Astrocyte of the spinal cord (primary cell): ENCODE results near the gene CXCR5.

ENCODE experiments used
- DNase-seq: peaks from one replicate; pipeline ENCODE4 v3.0.0; 2011; ENCODE audit warnings: low read depth, low spot score
- H3K4me3 ChIP-seq: 2 replicates; pipeline ENCODE4 v1.5.1; 2011; ENCODE audit warnings: low read depth, mild to moderate bottlenecking, low read length, moderate library complexity
- in situ Hi-C: cut with HindIII; loops from 2 replicates; pipeline ENCODE4 v1.10.0; 2017; ENCODE audit warnings: low sequenced_read_pairs
- TF ChIP-seq, protein P1 (sequence below): IDR thresholded peaks from 2 replicates; pipeline ENCODE4 v1.5.1; 2012; ENCODE audit warnings: low read depth, mild to moderate bottlenecking, low read length, inconsistent platforms

The CXCR5 gene

GRCh38 chr11:118915941-118916841, 32.5 kb downstream of the CXCR5 start:
- no peak overlapping the region for H3K4me3 ChIP-seq
- in situ Hi-C loops = no loop called here

GRCh38 chr11:118916842-118917388, 33.2 kb downstream of the CXCR5 start:
- no peak overlapping the region for H3K4me3 ChIP-seq
- peak; percentile 77 for DNase-seq
- in situ Hi-C loops = no loop called here
- TF ChIP-seq, protein P1, sequence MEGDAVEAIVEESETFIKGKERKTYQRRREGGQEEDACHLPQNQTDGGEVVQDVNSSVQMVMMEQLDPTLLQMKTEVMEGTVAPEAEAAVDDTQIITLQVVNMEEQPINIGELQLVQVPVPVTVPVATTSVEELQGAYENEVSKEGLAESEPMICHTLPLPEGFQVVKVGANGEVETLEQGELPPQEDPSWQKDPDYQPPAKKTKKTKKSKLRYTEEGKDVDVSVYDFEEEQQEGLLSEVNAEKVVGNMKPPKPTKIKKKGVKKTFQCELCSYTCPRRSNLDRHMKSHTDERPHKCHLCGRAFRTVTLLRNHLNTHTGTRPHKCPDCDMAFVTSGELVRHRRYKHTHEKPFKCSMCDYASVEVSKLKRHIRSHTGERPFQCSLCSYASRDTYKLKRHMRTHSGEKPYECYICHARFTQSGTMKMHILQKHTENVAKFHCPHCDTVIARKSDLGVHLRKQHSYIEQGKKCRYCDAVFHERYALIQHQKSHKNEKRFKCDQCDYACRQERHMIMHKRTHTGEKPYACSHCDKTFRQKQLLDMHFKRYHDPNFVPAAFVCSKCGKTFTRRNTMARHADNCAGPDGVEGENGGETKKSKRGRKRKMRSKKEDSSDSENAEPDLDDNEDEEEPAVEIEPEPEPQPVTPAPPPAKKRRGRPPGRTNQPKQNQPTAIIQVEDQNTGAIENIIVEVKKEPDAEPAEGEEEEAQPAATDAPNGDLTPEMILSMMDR = no peak

More at GRCh38 chr11:118915941-118916841, 32.5 kb downstream of the CXCR5 start:
- TF ChIP-seq, protein P1 = no peak
- no peak for DNase-seq

- in situ Hi-C loops = no loop called here
- peak; percentile 75 for DNase-seq
- TF ChIP-seq, protein P1 = no peak
- peak overlapping the region; percentile 12 for H3K4me3 ChIP-seq
Measured at GRCh38 chr11:118917481-118918127, 33.9 kb downstream of the CXCR5 start.

DNA sequence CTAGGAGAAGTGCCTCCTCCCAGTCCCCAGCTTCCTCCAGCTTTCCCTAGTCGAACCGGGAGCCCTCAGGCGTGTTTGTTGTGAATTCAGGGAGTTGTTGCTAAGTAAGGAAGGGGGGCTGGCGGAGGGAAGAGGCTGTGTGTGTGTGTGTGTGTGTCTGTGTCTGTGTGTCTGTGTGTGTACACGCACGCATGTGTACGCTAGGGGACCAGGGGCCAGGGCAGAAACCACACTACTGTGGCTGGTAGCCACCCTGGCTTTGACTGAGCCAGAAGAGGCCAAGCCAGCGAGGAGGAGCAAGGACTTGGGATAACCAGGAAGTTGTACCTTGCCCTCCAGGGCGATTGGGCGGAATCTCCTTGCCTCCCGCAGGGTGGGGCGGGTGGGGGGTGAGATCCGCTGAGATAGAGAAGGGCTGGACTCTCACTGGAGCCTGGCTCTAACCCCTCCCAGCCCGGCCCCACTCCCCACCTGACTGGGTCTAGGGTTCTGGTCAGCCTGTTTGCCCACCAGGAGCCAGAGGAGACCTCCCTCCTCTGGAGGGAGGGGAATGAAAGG, 34.5 kb downstream of the CXCR5 start:
- H3K4me3 ChIP-seq = peak overlapping the region; percentile 12
- in situ Hi-C loops = no loop called here
- DNase-seq = peak; percentile 94

DNA sequence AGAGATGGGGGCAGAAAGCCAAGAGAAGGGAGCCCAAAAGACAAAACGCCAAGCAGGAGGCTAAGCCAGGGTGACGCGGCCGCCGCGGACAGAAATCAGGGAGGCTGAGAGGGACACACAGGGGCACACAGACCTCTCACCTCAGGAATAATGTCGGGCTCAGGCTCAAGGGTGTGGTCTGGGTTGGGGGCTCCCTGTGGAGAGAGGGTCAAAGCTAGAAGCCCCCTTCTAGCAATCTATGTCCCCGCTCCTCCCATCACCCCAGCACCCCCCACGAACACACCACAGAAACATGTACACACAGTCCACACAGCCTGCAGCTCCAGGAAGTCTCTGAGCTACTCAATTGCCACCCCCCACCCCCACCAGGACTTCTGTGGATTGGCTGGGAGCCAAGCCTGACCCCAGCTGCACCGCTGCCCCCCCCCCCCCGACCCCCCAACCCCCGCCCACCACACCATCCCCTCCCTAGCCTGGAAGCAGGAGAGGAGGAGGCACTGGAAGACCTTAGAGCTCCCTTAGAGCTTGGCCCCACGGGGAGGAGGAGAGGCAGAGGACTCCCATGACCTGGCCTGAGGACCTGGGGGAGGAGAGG, 35.1 kb downstream of the CXCR5 start:
- in situ Hi-C loops = no loop called here
- peak; percentile 68 for DNase-seq
- TF ChIP-seq, protein P1 = no peak
- H3K4me3 ChIP-seq = peak overlapping the region; percentile 14

More for the DNA sequence above, 34.5 kb downstream of the CXCR5 start:
- TF ChIP-seq, protein P1 = no peak
